SJCRH30 (cell line): ENCODE results near the gene COPS8. TPM values are rescaled to one million over a fixed set of nuclear protein-coding genes. Genes with fewer than 3 reads are reported as not detected.
A peak's percentile ranks its signal among the peaks of the same experiment; 100 is the strongest.

ENCODE experiments used
- DNase-seq, 2 experiments: peaks; one replicate each; pipeline ENCODE4 v3.0.0-alpha.2; 2015 to 2020
- H3K27ac ChIP-seq: fragments of 250-450 bp; sonication (Bioruptor Pico); 2 replicates; pipeline ENCODE4 v1.5.1; 2020; ENCODE audit warnings: mild to moderate bottlenecking, moderate library complexity
- H3K27me3 ChIP-seq: fragments of 250-450 bp; sonication (Bioruptor Pico); 2 replicates; pipeline ENCODE4 v1.5.1; 2020; ENCODE audit warnings: mild to moderate bottlenecking, moderate library complexity
- H3K36me3 ChIP-seq: fragments of 250-450 bp; sonication (Bioruptor Pico); 2 replicates; pipeline ENCODE4 v1.5.1; 2020; ENCODE audit warnings: mild to moderate bottlenecking, moderate library complexity
- H3K4me1 ChIP-seq: fragments of 250-450 bp; sonication (Bioruptor Pico); 2 replicates; pipeline ENCODE4 v1.5.1; 2020; ENCODE audit warnings: mild to moderate bottlenecking, moderate library complexity
- H3K4me3 ChIP-seq: fragments of 250-450 bp; sonication (Bioruptor Pico); 2 replicates; pipeline ENCODE4 v1.5.1; 2020; ENCODE audit warnings: mild to moderate bottlenecking, moderate library complexity
- H3K9me3 ChIP-seq: fragments of 250-450 bp; sonication (Bioruptor Pico); replicated peaks from 2 replicates; pipeline ENCODE4 v1.5.1; 2020; ENCODE audit warnings: mild to moderate bottlenecking, moderate library complexity
- total RNA-seq: library from RNA; depleted of rRNA; stranded (reverse); fragments of >200 nt; shearing (Covaris generic); gene quantifications from 2 replicates; pipeline ENCODE4 v1.2.3, GENCODE V29; 2014

COPS8 gene
- total RNA-seq, 1 experiment from 2014 or later = 179 TPM

GRCh38 chr2:237101118-237101979 lies 15.7 kb downstream of the COPS8 start:
- DNase-seq = no peak

GRCh38 chr2:237102428-237102827 lies 16.7 kb downstream of the COPS8 start:
- Histone ChIP-seq H3K4me1 (no peaks in the 10 kb centered on the region), H3K36me3 (peaks cover 38% of the 10 kb centered on the region), H3K4me3 (no peak overlapping the region), H3K9me3 (no peaks in the 10 kb centered on the region), H3K27ac (no peak overlapping the region), H3K27me3 (no peaks in the 10 kb centered on the region)
- DNase-seq = no peak

More at GRCh38 chr2:237101118-237101979, 15.7 kb downstream of the COPS8 start:
- no peaks in the 10 kb centered on the region for H3K27me3 ChIP-seq
- H3K27ac ChIP-seq = no peak overlapping the region
- no peaks in the 10 kb centered on the region for H3K4me1 ChIP-seq
- no peak overlapping the region for H3K4me3 ChIP-seq
- H3K36me3 ChIP-seq = peaks cover 45% of the 10 kb centered on the region
- no peaks in the 10 kb centered on the region for H3K9me3 ChIP-seq

GRCh38 chr2:237109421-237109934 lies 23.8 kb downstream of the COPS8 start:
- H3K27me3 ChIP-seq = no peaks in the 10 kb centered on the region
- no peaks in the 10 kb centered on the region for H3K4me1 ChIP-seq
- H3K9me3 ChIP-seq = no peaks in the 10 kb centered on the region
- H3K27ac ChIP-seq = no peak overlapping the region
- H3K4me3 ChIP-seq = no peak overlapping the region
- no peak for DNase-seq
- no peaks in the 10 kb centered on the region for H3K36me3 ChIP-seq

GRCh38 chr2:237113026-237113795 lies 27.5 kb downstream of the COPS8 start:
- Histone ChIP-seq H3K4me1 (no peaks in the 10 kb centered on the region), H3K9me3 (no peaks in the 10 kb centered on the region), H3K27ac (no peak overlapping the region), H3K36me3 (no peaks in the 10 kb centered on the region), H3K27me3 (no peaks in the 10 kb centered on the region), H3K4me3 (no peak overlapping the region)
- no peak for DNase-seq

- H3K27ac ChIP-seq = no peak overlapping the region
- no peaks in the 10 kb centered on the region for H3K27me3 ChIP-seq
- H3K36me3 ChIP-seq = no peaks in the 10 kb centered on the region
- no peaks in the 10 kb centered on the region for H3K4me1 ChIP-seq
- H3K4me3 ChIP-seq = no peak overlapping the region
- no peaks in the 10 kb centered on the region for H3K9me3 ChIP-seq
- no peak for DNase-seq
Measured at GRCh38 chr2:237115870-237116269, 30.2 kb downstream of the COPS8 start.

GRCh38 chr2:237116431-237116830 lies 30.7 kb downstream of the COPS8 start:
- Histone ChIP-seq H3K4me3 (no peak overlapping the region), H3K27me3 (no peaks in the 10 kb centered on the region), H3K36me3 (no peaks in the 10 kb centered on the region), H3K9me3 (no peaks in the 10 kb centered on the region), H3K4me1 (no peaks in the 10 kb centered on the region), H3K27ac (no peak overlapping the region)
- DNase-seq = no peak

- Histone ChIP-seq H3K4me1 (no peaks in the 10 kb centered on the region), H3K36me3 (no peaks in the 10 kb centered on the region), H3K27ac (no peak overlapping the region), H3K27me3 (no peaks in the 10 kb centered on the region), H3K9me3 (no peaks in the 10 kb centered on the region), H3K4me3 (no peak overlapping the region)
- DNase-seq = no peak
Measured at GRCh38 chr2:237118025-237118424, 32.3 kb downstream of the COPS8 start.

- DNase-seq = no peak
- Histone ChIP-seq H3K4me3 (no peak overlapping the region), H3K4me1 (no peaks in the 10 kb centered on the region), H3K27ac (no peak overlapping the region), H3K36me3 (no peaks in the 10 kb centered on the region), H3K9me3 (no peaks in the 10 kb centered on the region), H3K27me3 (no peaks in the 10 kb centered on the region)
Measured at GRCh38 chr2:237118561-237119155, 33.0 kb downstream of the COPS8 start.

- no peak overlapping the region for H3K4me3 ChIP-seq
- no peaks in the 10 kb centered on the region for H3K9me3 ChIP-seq
- H3K4me1 ChIP-seq = no peaks in the 10 kb centered on the region
- no peak overlapping the region for H3K27ac ChIP-seq
- H3K36me3 ChIP-seq = no peaks in the 10 kb centered on the region
- no peak for DNase-seq
- no peaks in the 10 kb centered on the region for H3K27me3 ChIP-seq
Measured at GRCh38 chr2:237120916-237121315, 35.2 kb downstream of the COPS8 start.

- no peaks in the 10 kb centered on the region for H3K4me1 ChIP-seq
- DNase-seq = no peak
- no peaks in the 10 kb centered on the region for H3K36me3 ChIP-seq
- no peaks in the 10 kb centered on the region for H3K9me3 ChIP-seq
- no peak overlapping the region for H3K27ac ChIP-seq
- H3K27me3 ChIP-seq = no peaks in the 10 kb centered on the region
- H3K4me3 ChIP-seq = no peak overlapping the region
Measured at GRCh38 chr2:237121321-237121720, 35.6 kb downstream of the COPS8 start.

- Histone ChIP-seq H3K4me1 (no peaks in the 10 kb centered on the region), H3K4me3 (no peak overlapping the region), H3K36me3 (no peaks in the 10 kb centered on the region), H3K27me3 (no peaks in the 10 kb centered on the region), H3K9me3 (no peaks in the 10 kb centered on the region), H3K27ac (no peak overlapping the region)
- peak; percentile 80 to 84 for DNase-seq
Measured at GRCh38 chr2:237122214-237122666, 36.6 kb downstream of the COPS8 start.

GRCh38 chr2:237124820-237125219 lies 39.1 kb downstream of the COPS8 start:
- no peak for DNase-seq
- Histone ChIP-seq H3K4me1 (peaks cover 10% of the 10 kb centered on the region; the same call in 1 of the 2 replicates), H3K4me3 (no peak overlapping the region), H3K27ac (no peak overlapping the region), H3K9me3 (0 out of 2 replicates have a peak, but pooled peaks cover 2% of the 10 kb centered on the region), H3K36me3 (no peaks in the 10 kb centered on the region), H3K27me3 (no peaks in the 10 kb centered on the region)

GRCh38 chr2:237125967-237126366 lies 40.3 kb downstream of the COPS8 start:
- Histone ChIP-seq H3K36me3 (no peaks in the 10 kb centered on the region), H3K9me3 (0 out of 2 replicates have a peak, but pooled peaks cover 2% of the 10 kb centered on the region), H3K4me1 (peaks cover 10% of the 10 kb centered on the region; the same call in 1 of the 2 replicates), H3K27ac (no peak overlapping the region), H3K27me3 (no peaks in the 10 kb centered on the region), H3K4me3 (no peak overlapping the region)
- DNase-seq = no peak

- Histone ChIP-seq H3K36me3 (no peaks in the 10 kb centered on the region), H3K9me3 (0 out of 2 replicates have a peak, but pooled peaks cover 2% of the 10 kb centered on the region), H3K27ac (no peak overlapping the region), H3K4me3 (no peak overlapping the region), H3K4me1 (peaks cover 10% of the 10 kb centered on the region; the same call in 1 of the 2 replicates), H3K27me3 (no peaks in the 10 kb centered on the region)
- no peak for DNase-seq
Measured at GRCh38 chr2:237126519-237127174, 41.0 kb downstream of the COPS8 start.
